Measurements from ENCODE around the gene MAGED1. TPM values are rescaled to one million over a fixed set of nuclear protein-coding genes. Genes with fewer than 3 reads are reported as not detected.
A peak's percentile ranks its signal among the peaks of the same experiment; 100 is the strongest.

The MAGED1 gene
- total and polyA plus RNA-seq, 9 donors, result 27.1 to 310 (median 111) TPM

- H3K27ac ChIP-seq, result peak overlapping the region in 1 of 2 donors; percentile 32
- intact Hi-C loops (cut with DNase I), result no loop called here
- WGBS, 3 donors, result 73 to 84% (median 75%) methylated on average over 1 of the region's 1 CpG
Observed at GRCh38 chrX:51891245-51891644, 2.2 kb upstream of the MAGED1 start.

DNA sequence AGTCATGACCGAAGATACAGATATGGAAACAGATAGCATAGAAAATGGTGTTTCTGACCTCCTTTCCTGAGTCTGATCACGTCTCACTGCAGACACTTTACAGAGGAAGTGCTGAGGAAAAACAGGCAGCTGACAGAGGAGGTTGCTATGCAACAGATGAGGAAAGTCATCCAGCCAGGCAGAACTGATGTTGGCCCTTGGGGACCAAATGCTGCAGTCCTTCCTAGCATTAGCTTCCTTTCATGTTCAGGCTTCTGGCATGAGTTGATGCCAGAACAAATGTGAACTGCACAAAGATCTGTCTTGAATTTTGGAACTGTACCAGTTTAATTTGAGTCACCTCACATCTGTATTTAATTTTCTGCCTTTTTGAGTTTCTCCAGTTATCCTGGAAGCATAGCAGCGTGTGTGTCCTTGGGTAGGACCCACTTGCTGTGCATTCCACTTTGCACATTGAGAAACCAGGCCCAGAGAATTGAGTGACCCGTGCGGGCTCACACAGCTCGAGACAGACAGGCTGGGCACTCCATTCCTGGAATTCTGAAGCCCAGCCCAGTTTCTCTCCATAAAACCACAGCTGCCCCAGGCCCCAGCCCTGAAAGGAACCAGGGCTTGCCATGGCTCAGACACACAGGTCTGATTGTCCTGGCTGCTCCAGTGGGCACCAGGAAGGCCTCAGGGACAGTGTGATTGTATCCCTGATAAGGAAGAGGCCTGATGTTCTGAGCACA lies 1.4 kb upstream of the MAGED1 start:
- H3K27ac ChIP-seq, result peak overlapping the region in 1 of 2 donors; percentile 85
- intact Hi-C loops (cut with DNase I), result no loop called here
- no peaks in the 10 kb centered on the region for H3K36me3 ChIP-seq
- peaks cover 4% of the 10 kb centered on the region for H3K4me1 ChIP-seq (ENCODE audit: insufficient read depth)
- no peaks in the 10 kb centered on the region for H3K27me3 ChIP-seq
- peak in 4 of 5 donors; percentile 26 to 36 (median 32) for DNase-seq
- no peaks in the 10 kb centered on the region for H3K9me3 ChIP-seq
- TF ChIP-seq EP300 (IDR thresholded peaks at IDR 0.05) (no peak), POLR2A (IDR thresholded peaks at IDR 0.05) (no peak)
- TF ChIP-seq, protein P1, sequence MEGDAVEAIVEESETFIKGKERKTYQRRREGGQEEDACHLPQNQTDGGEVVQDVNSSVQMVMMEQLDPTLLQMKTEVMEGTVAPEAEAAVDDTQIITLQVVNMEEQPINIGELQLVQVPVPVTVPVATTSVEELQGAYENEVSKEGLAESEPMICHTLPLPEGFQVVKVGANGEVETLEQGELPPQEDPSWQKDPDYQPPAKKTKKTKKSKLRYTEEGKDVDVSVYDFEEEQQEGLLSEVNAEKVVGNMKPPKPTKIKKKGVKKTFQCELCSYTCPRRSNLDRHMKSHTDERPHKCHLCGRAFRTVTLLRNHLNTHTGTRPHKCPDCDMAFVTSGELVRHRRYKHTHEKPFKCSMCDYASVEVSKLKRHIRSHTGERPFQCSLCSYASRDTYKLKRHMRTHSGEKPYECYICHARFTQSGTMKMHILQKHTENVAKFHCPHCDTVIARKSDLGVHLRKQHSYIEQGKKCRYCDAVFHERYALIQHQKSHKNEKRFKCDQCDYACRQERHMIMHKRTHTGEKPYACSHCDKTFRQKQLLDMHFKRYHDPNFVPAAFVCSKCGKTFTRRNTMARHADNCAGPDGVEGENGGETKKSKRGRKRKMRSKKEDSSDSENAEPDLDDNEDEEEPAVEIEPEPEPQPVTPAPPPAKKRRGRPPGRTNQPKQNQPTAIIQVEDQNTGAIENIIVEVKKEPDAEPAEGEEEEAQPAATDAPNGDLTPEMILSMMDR (IDR thresholded peaks at IDR 0.05), result no peak
- no peak overlapping the region for H3K4me3 ChIP-seq
- 31 to 33% (median 33%) methylated on average over 6 of the region's 6 CpGs for WGBS, 3 donors

More at GRCh38 chrX:51891245-51891644, 2.2 kb upstream of the MAGED1 start:
- no peak overlapping the region for H3K4me3 ChIP-seq
- H3K36me3 ChIP-seq, result no peaks in the 10 kb centered on the region
- H3K27me3 ChIP-seq, result no peaks in the 10 kb centered on the region
- H3K9me3 ChIP-seq, result no peaks in the 10 kb centered on the region
- peaks cover 4% of the 10 kb centered on the region for H3K4me1 ChIP-seq (ENCODE audit: insufficient read depth)
- TF ChIP-seq, protein P1 (IDR thresholded peaks at IDR 0.05), result no peak
- TF ChIP-seq POLR2A (IDR thresholded peaks at IDR 0.05) (no peak), EP300 (IDR thresholded peaks at IDR 0.05) (no peak)
- no peak for DNase-seq

DNA sequence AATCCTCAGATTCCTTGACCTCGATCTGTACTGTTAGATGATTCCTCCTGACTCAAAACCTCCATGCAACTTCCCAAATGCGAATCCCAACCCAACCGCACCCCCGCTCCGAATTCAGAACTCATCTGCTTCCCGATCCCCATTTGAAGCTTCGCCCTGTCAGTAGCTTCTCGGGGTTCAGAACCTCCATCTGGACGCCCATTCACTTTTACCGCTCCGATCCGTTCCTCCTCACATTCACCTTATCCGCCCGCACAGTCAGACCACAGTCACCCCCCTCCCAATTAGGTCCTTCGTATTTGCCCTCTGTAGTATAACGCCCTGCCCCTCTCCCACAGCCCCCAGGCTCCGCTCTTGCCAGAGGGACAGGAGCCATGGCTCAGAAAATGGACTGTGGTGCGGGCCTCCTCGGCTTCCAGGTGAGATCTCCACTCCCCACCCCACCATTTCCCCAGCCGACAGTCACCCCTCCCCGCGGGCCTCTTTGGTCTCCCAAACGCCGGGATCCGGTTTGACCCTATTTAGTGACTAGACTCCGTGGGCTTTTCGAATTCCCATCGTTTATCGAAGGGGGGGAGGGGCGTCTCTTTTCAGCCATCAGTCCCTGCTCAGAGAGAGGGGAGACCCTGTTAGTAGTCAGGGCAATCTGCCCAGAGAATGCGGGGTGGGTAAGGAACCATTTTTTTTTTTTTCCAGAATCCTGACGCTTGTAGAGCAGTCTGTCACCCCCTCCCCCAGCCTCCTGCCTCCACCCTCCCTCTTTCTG lies 691 bp downstream of the MAGED1 start:
- peaks cover 4% of the 10 kb centered on the region for H3K4me1 ChIP-seq (ENCODE audit: insufficient read depth)
- intact Hi-C loops (cut with DNase I), result no loop called here
- peak overlapping the region; percentile 78 to 85 for H3K27ac ChIP-seq
- WGBS, 3 donors, result 30 to 37% (median 34%) methylated on average over 32 of the region's 32 CpGs
- no peaks in the 10 kb centered on the region for H3K9me3 ChIP-seq
- TF ChIP-seq POLR2A (IDR thresholded peaks at IDR 0.05) (no peak), EP300 (IDR thresholded peaks at IDR 0.05) (no peak)
- TF ChIP-seq, protein P1 (IDR thresholded peaks at IDR 0.05), result no peak
- no peaks in the 10 kb centered on the region for H3K36me3 ChIP-seq
- DNase-seq, result peak in 4 of 5 donors; percentile 58 to 71 (median 62)
- H3K4me3 ChIP-seq, result peak overlapping the region; percentile 34
- no peaks in the 10 kb centered on the region for H3K27me3 ChIP-seq

- DNase-seq, result peak; percentile 20 to 68 (median 33)
- peaks cover 4% of the 10 kb centered on the region for H3K4me1 ChIP-seq (ENCODE audit: insufficient read depth)
- 32 to 40% (median 36%) methylated on average over 25 of the region's 25 CpGs for WGBS, 3 donors
Observed at GRCh38 chrX:51894697-51895336, 1.4 kb downstream of the MAGED1 start.

More at GRCh38 chrX:51894697-51895336, 1.4 kb downstream of the MAGED1 start:
- H3K27me3 ChIP-seq, result no peaks in the 10 kb centered on the region
- H3K9me3 ChIP-seq, result no peaks in the 10 kb centered on the region
- H3K36me3 ChIP-seq, result no peaks in the 10 kb centered on the region
- TF ChIP-seq, protein P1 (IDR thresholded peaks at IDR 0.05), result no peak
- TF ChIP-seq EP300 (IDR thresholded peaks at IDR 0.05) (no peak), POLR2A (IDR thresholded peaks at IDR 0.05) (no peak)
- intact Hi-C loops (cut with DNase I), result no loop called here
- peak overlapping the region; percentile 78 to 85 for H3K27ac ChIP-seq
- peak overlapping the region; percentile 34 for H3K4me3 ChIP-seq

Measured in ovary (tissue), 9 donors.